SK-N-SH (cell line): ENCODE results near the gene RER1. TPM values are rescaled to one million over a fixed set of nuclear protein-coding genes. Genes with fewer than 3 reads are reported as not detected.

Experiments
- CTCF ChIA-PET: fragments of 300-600, 350-600 bp; formaldehyde crosslinking; extraction: SDS; loops from one replicate; lab custom pipeline; 2021; lab: Yijun Ruan, JAX
- POLR2A ChIA-PET: fragments of 350-600 bp; sonication (Branson Sonifier 250); formaldehyde crosslinking; extraction: SDS; loops from one replicate; lab custom pipeline; 2020; ENCODE audit warnings: antibody characterized with exemption, inconsistent platforms; lab: Yijun Ruan, JAX
- DNase-seq: peaks from one replicate; pipeline ENCODE4 v3.0.0; 2012
- H2AFZ ChIP-seq: fragments of 200-600 bp; sonication (generic); 2 replicates; pipeline ENCODE4 v1.8.1; 2016; ENCODE audit warnings: antibody characterized with exemption, mild to moderate bottlenecking, low read depth
- H3F3A ChIP-seq: fragments of 200-600 bp; sonication (generic); replicated peaks from 2 replicates; pipeline ENCODE3; 2016; ENCODE audit warnings: antibody characterized with exemption, mild to moderate bottlenecking; ENCODE audit not compliant: insufficient read depth
- H3K27ac ChIP-seq, 2 experiments: fragments of 200-500 bp in 1 of 2; fragments of 200-600 bp in 1 of 2; sonication (Bioruptor generic) in 1 of 2; sonication (generic), shearing (Covaris generic) in 1 of 2; 2 replicates each; pipeline versions ENCODE4 v1.5.1 to v1.6.1; 2014 to 2016; ENCODE audit warnings: low read depth in 2 of 2, inconsistent platforms in 1 of 2, low read length in 1 of 2, mild to moderate bottlenecking in 1 of 2, mixed read lengths in 1 of 2
- H3K27me3 ChIP-seq: fragments of 200-600 bp; sonication (generic), shearing (Covaris generic); 2 replicates; pipeline ENCODE4 v1.6.1; 2016; ENCODE audit warnings: mixed run types; ENCODE audit not compliant: insufficient read depth
- H3K36me3 ChIP-seq, 2 experiments: fragments of 200-500 bp in 1 of 2; fragments of 200-600 bp in 1 of 2; sonication (Bioruptor generic) in 1 of 2; sonication (generic) in 1 of 2; replicated peaks in 1 of 2; 2 replicates each; pipeline versions ENCODE3 to v1.5.1; 2014 to 2016; ENCODE audit warnings: low read length in 1 of 2, mild to moderate bottlenecking in 1 of 2; ENCODE audit not compliant: insufficient read depth in 2 of 2, control insufficient read depth in 1 of 2
- H3K4me1 ChIP-seq, 2 experiments: fragments of 200-500 bp in 1 of 2; fragments of 200-600 bp in 1 of 2; sonication (Bioruptor generic) in 1 of 2; sonication (generic), shearing (Covaris generic) in 1 of 2; 2 replicates each; pipeline versions ENCODE4 v1.5.1 to v1.6.1; 2014 to 2016; ENCODE audit warnings: low read depth in 1 of 2, low read length in 1 of 2, mixed run types in 1 of 2; ENCODE audit not compliant: insufficient read depth in 2 of 2, control insufficient read depth in 1 of 2
- H3K4me2 ChIP-seq: fragments of 200-600 bp; sonication (generic), shearing (Covaris generic); 2 replicates; pipeline ENCODE4 v1.6.1; 2017; ENCODE audit warnings: mixed run types
- H3K4me3 ChIP-seq, 2 experiments: fragments of 200-500 bp in 1 of 2; fragments of 200-600 bp in 1 of 2; sonication (Bioruptor generic) in 1 of 2; sonication (generic), shearing (Covaris generic) in 1 of 2; 2 replicates each; pipeline versions ENCODE4 v1.5.1 to v1.8.1; 2014 to 2016; ENCODE audit warnings: low read depth in 2 of 2, inconsistent platforms in 1 of 2, low read length in 1 of 2, mild to moderate bottlenecking in 1 of 2, mixed read lengths in 1 of 2, moderate library complexity in 1 of 2
- H3K79me2 ChIP-seq: fragments of 200-600 bp; sonication (generic); 2 replicates; pipeline ENCODE4 v1.8.1; 2017; ENCODE audit warnings: mild to moderate bottlenecking; ENCODE audit not compliant: insufficient read depth
- H3K9ac ChIP-seq: fragments of 200-600 bp; sonication (generic); 2 replicates; pipeline ENCODE4 v1.6.1; 2017; ENCODE audit warnings: mixed run types
- H3K9me2 ChIP-seq: fragments of 200-600 bp; sonication (generic); 2 replicates; pipeline ENCODE4 v1.6.1; 2017; ENCODE audit warnings: mixed run types
- H3K9me3 ChIP-seq: fragments of 200-600 bp; sonication (generic); 2 replicates; pipeline ENCODE4 v1.6.1; 2017; ENCODE audit warnings: mixed run types, mild to moderate bottlenecking, moderate library complexity
- H4K20me1 ChIP-seq: fragments of 200-600 bp; sonication (generic); 2 replicates; pipeline ENCODE4 v1.6.1; 2017; ENCODE audit warnings: mild to moderate bottlenecking, mixed run types; ENCODE audit not compliant: insufficient read depth
- CHD2 ChIP-seq: fragments of 150-350 bp; IDR thresholded peaks from 2 replicates; pipeline ENCODE4 v1.6.1; 2018; ENCODE audit warnings: low read length; ENCODE audit not compliant: partially characterized antibody
- FOXJ3 ChIP-seq: sonication (generic); formaldehyde crosslinking; IDR thresholded peaks from 2 replicates; pipeline ENCODE4 v1.5.1; 2020; ENCODE audit warnings: mild to moderate bottlenecking, missing genetic modification reagents
- MXI1 ChIP-seq: IDR thresholded peaks from 2 replicates; pipeline ENCODE4 v1.6.1; 2012; ENCODE audit warnings: mild to moderate bottlenecking, low read depth, low read length, improper control_type of control experiment
- POLR2AphosphoS5 ChIP-seq: IDR thresholded peaks from 2 replicates; pipeline ENCODE4 v1.6.1; 2012; ENCODE audit warnings: low read depth, low read length
- RAD21 ChIP-seq: IDR thresholded peaks from 2 replicates; pipeline ENCODE4 v1.6.1; 2012; ENCODE audit warnings: mild to moderate bottlenecking, low read length
- RCOR1 ChIP-seq: fragments of 150-350 bp; IDR thresholded peaks from 2 replicates; pipeline ENCODE4 v1.6.1; 2017; ENCODE audit warnings: antibody characterized with exemption, low read length
- RXRA ChIP-seq: IDR thresholded peaks from 2 replicates; pipeline ENCODE4 v1.4.0; 2012; ENCODE audit warnings: low read depth, mild to moderate bottlenecking, borderline replicate concordance
- TAF1 ChIP-seq: IDR thresholded peaks from 2 replicates; pipeline ENCODE4 v1.6.1; 2012; ENCODE audit warnings: low read depth, mild to moderate bottlenecking, low read length, moderate library complexity, borderline replicate concordance
- TCF12 ChIP-seq: IDR thresholded peaks from 2 replicates; pipeline ENCODE4 v1.4.0; 2012
- WGBS: methylation state at CpG from one replicate; pipeline ENCODE4 v1.1.6; 2017; ENCODE audit warnings: low lambda C conversion rate; 5-methylcytosine and 5-hydroxymethylcytosine counted together
- polyA plus RNA-seq, 3 experiments: library from polyadenylated mRNA; depleted of rRNA; stranded (reverse); fragments of >200 nt; gene quantifications; 2 replicates each; pipeline ENCODE4 v1.2.3, GENCODE V29; 2012
- TF ChIP-seq, protein P1 (sequence below): fragments of 200-600 bp; sonication (generic); IDR thresholded peaks from 2 replicates; pipeline ENCODE4 v1.6.1; 2017; ENCODE audit warnings: antibody characterized with exemption, mild to moderate bottlenecking, moderate library complexity

Gene RER1
- polyA plus RNA-seq, 1 of the 3 experiments (the other 2 are of a cell fraction): 181 TPM

DNA sequence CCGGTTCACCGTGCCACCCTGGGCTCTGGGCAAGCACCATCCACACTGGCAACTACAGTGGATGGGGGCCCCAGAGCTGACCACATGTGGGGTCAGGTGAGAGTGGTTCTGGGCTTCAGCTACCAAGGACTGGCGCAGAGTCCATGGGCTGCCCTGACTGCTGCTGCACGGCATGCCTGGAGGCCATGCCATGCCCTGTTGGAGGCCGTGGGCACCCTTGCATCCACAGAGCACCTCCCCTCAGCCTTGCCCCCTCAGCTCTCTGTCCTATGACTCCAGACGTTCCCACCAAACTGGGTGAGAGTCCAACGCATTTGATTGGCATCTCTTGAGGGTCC is 15.7 kb upstream of the RER1 start (continued):
- TF ChIP-seq, protein P1, sequence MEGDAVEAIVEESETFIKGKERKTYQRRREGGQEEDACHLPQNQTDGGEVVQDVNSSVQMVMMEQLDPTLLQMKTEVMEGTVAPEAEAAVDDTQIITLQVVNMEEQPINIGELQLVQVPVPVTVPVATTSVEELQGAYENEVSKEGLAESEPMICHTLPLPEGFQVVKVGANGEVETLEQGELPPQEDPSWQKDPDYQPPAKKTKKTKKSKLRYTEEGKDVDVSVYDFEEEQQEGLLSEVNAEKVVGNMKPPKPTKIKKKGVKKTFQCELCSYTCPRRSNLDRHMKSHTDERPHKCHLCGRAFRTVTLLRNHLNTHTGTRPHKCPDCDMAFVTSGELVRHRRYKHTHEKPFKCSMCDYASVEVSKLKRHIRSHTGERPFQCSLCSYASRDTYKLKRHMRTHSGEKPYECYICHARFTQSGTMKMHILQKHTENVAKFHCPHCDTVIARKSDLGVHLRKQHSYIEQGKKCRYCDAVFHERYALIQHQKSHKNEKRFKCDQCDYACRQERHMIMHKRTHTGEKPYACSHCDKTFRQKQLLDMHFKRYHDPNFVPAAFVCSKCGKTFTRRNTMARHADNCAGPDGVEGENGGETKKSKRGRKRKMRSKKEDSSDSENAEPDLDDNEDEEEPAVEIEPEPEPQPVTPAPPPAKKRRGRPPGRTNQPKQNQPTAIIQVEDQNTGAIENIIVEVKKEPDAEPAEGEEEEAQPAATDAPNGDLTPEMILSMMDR: no peak
- no peak for TF ChIP-seq TCF12

GRCh38 chr1:2376261-2376741 is 15.3 kb upstream of the RER1 start:
- Histone ChIP-seq H3K9me3 (no peaks in the 10 kb centered on the region), H4K20me1 (no peaks in the 10 kb centered on the region), H3K4me3 (no peak overlapping the region), H3K9ac (no peak overlapping the region), H3F3A (no peaks in the 10 kb centered on the region), H3K36me3 (no peaks in the 10 kb centered on the region), H3K9me2 (no peaks in the 10 kb centered on the region), H3K79me2 (no peaks in the 10 kb centered on the region), H2AFZ (no peak overlapping the region), H3K27me3 (no peaks in the 10 kb centered on the region), H3K4me1 (peaks cover 0 to 2% of the 10 kb centered on the region in 2 experiments; a peak in 1 of 4 replicates), H3K4me2 (no peak overlapping the region), H3K27ac (no peak overlapping the region)
- no peak for DNase-seq
- POLR2A ChIA-PET: interaction anchor here (1.4 kb wide), 1 partner anchor 15 kb away, joined by 3 read pairs; the partner anchor contains the start of genes MORN1 and RER1
- 84% methylated on average over 10 of the region's 23 CpGs for WGBS
- TF ChIP-seq TAF1: no peak
- TF ChIP-seq MXI1: no peak
- TF ChIP-seq RAD21: no peak
- no peak for TF ChIP-seq CHD2
- no peak for TF ChIP-seq FOXJ3 (CRISPR knock-in tag)
- no peak for TF ChIP-seq RCOR1
- TF ChIP-seq POLR2AphosphoS5: no peak
- no peak for TF ChIP-seq RXRA
- TF ChIP-seq, protein P1: no peak
- CTCF ChIA-PET: interaction anchor here (1.6 to 10.7 kb wide), 2 partner anchors 15 to 177 kb away, joined by 8 to 292 read pairs; partner anchors contain the start of genes FAAP20, MORN1 and RER1
